Fibroblast of the aortic adventitia (primary cell): Measurements from ENCODE around the gene TEK. TPM values are rescaled to one million over a fixed set of nuclear protein-coding genes. Genes with fewer than 3 reads are reported as not detected.
"Not testable (repeated sequence)": the region's sequence is repeated elsewhere in the genome, so short reads cannot be mapped to it uniquely, and the experiment has no call there.

Source experiments
- DNase-seq: peaks from one replicate; pipeline ENCODE4 v3.0.0-alpha.2; 2010; ENCODE audit warnings: low read depth
- H3K4me3 ChIP-seq: 2 replicates; pipeline ENCODE4 v1.5.1; 2011; ENCODE audit warnings: low read depth, mild to moderate bottlenecking, control low read depth, low read length, moderate library complexity
- total RNA-seq: library from RNA; depleted of rRNA; stranded (reverse); fragments of >200 nt; gene quantifications from 2 replicates; pipeline ENCODE4 v1.2.3, GENCODE V29; 2012; ENCODE audit warnings: low replicate concordance
- TF ChIP-seq, protein P1 (sequence below): IDR thresholded peaks from 2 replicates; pipeline ENCODE4 v1.5.1; 2011; ENCODE audit warnings: mild to moderate bottlenecking, low read length, control low read depth, inconsistent platforms; ENCODE audit not compliant: insufficient read depth

TEK gene
- total RNA-seq, 1 donor, result 1.7 TPM

DNA sequence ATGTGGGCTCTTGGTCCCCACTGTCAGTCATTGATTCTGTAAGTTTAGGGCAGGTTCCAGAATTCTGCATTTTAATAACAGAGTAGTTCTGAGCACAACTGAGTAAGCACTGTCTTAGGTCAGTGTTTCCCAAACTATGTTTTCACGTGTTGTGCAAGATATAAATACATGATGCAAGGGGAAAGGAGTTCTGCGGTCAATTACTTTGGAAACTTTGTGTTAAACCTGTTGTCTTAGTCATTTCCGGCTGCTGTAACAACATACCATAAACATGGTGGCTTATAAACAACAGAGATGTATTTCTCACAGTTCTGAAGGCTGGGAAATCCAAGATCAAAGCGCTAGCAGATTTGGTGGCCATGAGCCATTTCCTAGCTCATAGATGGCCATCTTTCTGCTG lies 118.2 kb downstream of the TEK start:
- TF ChIP-seq, protein P1, sequence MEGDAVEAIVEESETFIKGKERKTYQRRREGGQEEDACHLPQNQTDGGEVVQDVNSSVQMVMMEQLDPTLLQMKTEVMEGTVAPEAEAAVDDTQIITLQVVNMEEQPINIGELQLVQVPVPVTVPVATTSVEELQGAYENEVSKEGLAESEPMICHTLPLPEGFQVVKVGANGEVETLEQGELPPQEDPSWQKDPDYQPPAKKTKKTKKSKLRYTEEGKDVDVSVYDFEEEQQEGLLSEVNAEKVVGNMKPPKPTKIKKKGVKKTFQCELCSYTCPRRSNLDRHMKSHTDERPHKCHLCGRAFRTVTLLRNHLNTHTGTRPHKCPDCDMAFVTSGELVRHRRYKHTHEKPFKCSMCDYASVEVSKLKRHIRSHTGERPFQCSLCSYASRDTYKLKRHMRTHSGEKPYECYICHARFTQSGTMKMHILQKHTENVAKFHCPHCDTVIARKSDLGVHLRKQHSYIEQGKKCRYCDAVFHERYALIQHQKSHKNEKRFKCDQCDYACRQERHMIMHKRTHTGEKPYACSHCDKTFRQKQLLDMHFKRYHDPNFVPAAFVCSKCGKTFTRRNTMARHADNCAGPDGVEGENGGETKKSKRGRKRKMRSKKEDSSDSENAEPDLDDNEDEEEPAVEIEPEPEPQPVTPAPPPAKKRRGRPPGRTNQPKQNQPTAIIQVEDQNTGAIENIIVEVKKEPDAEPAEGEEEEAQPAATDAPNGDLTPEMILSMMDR, result no peak
- DNase-seq, result peak; percentile 8
- no peak overlapping the region for H3K4me3 ChIP-seq

DNA sequence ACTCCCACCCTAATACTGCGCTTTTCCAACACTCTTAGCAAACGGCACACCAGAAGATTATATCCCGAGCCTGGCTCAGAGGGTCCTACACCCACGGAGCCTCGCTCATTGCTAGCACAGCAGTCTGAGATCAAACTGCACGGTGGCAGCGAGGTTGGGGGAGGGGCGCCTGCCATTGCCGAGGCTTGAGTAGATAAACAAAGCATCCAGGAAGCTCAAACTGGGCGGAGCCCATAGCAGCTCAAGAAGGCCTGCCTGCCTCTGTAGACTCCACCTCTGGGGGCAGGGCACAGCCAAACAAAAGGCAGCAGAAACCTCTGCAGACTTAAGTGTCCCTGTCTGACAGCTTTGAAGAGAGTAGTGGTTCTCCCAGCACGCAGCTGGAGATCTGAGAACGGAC lies 130.6 kb downstream of the TEK start:
- DNase-seq, H3K4me3 ChIP-seq: not testable (repeated sequence)

DNA sequence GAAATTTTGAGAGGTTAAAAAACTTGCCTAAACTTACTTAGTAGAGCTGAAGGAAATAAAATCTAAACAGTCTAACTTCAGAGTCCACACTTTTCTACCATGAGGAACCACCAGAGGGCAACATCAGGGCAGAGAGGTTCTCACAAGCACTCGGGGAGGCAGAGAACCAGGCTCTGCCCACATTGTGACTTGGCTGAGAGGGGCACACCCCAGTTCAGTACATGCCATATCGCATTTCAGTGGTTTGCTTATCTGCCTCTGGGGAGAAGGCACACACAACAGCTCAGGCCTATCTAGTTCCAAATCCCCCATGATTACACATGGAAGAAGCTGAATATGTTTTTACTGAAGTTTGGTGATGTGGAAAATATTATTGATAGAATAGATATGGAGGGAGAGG lies 138.7 kb downstream of the TEK start:
- no peak overlapping the region for H3K4me3 ChIP-seq
- TF ChIP-seq, protein P1, result peak; percentile 70
- DNase-seq, result peak; percentile 79

DNA sequence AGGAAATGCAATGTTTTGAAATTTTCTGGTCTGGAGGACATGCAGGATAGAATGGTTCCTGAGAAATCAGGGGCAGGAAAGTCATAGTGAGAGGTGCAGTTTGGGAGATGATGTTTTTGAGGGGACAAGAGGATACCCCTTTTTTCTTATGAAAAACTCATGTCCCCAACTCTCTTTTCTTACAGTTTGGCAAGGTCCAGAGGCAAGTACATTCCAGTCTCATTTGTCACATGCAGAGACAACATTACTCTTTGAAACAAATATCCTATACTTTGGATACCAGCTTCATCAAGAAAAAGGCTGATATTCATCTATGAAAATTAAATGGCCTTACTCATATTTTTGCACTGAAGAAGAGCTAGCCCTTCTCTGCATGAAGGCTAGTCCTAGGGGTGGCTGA lies 139.7 kb downstream of the TEK start:
- TF ChIP-seq, protein P1, result no peak
- H3K4me3 ChIP-seq, result no peak overlapping the region
- peak; percentile 10 for DNase-seq

GRCh38 chr9:27258662-27259061 lies 149.6 kb downstream of the TEK start:
- DNase-seq, result no peak
- TF ChIP-seq, protein P1, result no peak
- H3K4me3 ChIP-seq, result no peak overlapping the region

- TF ChIP-seq, protein P1, result no peak
- H3K4me3 ChIP-seq, result no peak overlapping the region
- no peak for DNase-seq
These were observed 151.9 kb downstream of the TEK start for GRCh38 chr9:27260789-27261516.

- DNase-seq, result no peak
- TF ChIP-seq, protein P1, result no peak
- H3K4me3 ChIP-seq, result no peak overlapping the region
These were observed 152.6 kb downstream of the TEK start for GRCh38 chr9:27261517-27262211.
